COLO829 (cell line): ENCODE results near the gene DRICH1.
A peak's percentile ranks its signal among the peaks of the same experiment; 100 is the strongest.
"Not testable (repeated sequence)": the region's sequence is repeated elsewhere in the genome, so short reads cannot be mapped to it uniquely, and the experiment has no call there.

Experiments
- DNase-seq: peaks from one replicate; pipeline ENCODE4 v3.0.0; 2012; ENCODE audit warnings: low spot score

DRICH1 gene, protein sequence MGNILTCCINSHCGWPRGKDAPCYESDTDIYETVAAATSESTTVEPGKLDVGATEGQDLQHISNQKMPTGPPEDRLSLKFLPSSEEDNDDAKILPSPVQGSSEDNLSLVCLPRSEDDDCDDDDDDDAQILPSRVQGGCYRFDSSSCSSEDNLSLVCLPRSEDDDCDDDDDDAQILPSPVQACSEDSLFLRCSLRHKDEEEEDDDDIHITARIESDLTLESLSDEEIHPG

DNA sequence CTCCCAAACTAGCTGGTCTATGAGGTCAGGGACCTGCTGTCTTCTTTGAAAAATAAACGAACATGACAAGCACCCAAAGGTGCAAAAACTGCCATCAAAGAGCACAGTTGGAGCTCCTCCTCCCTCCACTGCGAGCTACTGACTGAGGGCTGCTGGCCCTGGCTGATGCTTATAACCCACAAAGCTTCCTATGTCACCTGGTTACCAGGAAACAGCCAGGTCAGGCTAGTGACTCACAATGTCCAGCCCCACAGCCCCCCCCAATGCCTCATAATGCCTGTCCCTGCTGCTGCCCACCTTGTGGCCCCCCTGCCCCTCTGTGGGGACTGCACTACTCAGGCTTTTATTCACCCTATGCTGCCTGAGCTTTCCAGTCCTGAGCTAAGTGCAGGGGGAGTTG lies at the start of gene DRICH1:
DRICH1 (minus strand) TSS at position 144 of the 400 bp plus-strand sequence. CDS start 298 bp downstream, outside the sequence.
- no peak for DNase-seq

DNA sequence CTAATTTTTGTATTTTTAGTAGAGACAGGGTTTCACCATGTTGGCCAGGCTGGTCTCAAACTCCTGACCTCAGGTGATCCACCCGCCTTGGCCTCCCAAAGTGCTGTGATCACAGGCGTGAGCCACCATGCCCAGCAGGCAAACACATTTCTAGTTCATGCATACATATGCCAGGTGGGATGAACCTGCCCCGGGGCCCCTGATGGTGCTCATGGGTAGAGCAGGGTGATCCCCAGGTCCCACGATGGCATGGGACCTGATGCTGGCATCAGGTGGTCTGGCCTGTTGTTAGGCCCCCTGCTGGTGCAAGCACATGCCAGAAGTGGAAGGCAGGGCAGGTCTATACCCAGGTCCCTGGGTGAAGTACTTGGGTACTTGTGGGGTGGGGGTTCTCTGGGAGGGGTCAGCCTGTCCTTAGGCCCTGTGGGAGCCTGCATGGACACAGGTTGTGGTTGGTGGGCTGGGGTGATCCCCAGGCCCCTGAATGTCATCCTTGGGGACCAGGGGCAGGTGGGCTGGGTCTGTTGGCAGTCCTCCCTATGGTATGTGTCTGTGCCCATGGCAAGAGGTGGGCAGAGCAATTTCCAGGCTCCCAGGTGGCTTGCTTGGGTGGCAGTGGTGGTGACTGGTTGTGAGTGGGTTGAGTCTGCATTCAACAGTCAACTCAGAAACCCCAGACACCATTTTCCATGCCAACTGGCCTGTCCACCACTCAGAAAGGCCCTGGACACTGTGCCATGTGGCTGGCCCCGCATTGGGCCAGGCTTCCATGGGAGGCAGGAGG lies 49.1 kb upstream of the DRICH1 start:
- no peak for DNase-seq

DNA sequence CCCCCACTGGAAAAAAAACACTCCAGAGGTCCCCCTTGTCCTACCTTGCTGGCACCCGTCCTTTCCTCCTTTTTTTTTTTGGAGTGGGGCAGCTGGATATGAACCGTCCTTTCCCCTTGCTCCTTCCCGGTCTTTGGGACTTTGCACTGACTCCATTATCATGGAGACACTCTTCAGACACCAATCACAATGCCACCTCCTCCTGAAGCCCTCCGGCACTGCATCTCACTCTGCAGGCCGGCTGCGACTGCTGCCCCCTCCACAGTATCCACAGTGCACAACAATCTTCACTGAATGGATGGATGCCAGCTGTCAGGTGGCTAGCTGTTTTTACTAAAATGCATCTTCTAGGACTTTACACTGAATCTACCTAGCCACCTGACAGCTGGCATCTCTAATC lies 46.0 kb upstream of the DRICH1 start:
- DNase-seq, result no peak

DNA sequence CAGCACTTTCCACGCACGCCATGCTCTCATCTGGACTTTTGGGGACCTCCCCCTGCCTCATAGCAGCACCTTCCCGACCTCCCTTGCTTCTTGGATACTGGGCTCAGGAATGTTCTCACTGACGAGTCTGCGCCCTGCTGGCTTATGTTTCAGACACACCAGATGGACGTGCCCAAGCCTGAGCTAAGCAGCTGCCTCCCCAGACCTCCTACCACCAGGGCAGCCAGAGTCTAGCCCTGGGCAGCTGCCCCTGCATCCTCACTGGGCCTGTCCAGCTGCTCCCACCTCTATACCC lies 45.5 kb upstream of the DRICH1 start:
- DNase-seq, result no peak

DNA sequence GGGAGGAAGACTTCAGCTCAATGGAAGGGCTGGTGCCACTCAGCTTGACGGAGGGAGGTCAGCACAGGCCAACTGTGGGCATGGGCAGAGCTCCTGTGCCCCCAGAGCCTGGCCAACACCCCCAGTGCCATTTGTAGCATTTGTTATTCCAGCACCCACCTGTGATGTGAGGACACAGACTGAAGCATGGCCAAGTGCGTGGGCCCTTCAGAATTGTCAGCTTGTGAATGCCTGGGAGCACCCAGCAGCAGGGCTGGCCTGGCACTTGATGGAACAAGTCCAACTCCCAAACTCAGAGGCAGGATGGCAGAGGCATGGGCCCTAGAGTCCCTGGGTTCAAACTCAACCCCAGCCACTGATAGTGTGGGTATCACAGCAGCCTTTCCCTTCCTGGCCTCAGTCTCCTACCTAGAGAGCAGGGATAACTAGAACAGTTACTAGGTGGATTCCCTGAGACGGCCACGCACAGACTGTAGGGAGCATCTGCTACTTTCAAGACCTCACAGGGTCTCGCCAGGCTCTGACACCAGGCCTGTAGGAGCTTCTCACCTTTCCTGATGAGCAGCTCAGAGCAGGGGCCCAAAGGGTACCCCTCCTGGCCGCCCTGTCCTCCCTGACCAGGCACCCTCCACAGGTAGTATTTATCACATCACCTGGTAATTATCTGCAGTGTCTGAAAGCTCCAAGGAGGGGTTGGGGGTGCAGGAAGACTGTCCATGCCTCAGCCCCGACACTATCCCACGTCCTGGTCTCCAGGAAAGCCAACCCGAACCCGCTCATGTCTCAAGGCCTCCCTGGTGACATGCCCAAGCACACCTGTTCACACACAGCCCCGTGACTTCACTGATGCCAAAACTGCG lies 45.0 kb upstream of the DRICH1 start:
- DNase-seq, result not testable (repeated sequence)

DNA sequence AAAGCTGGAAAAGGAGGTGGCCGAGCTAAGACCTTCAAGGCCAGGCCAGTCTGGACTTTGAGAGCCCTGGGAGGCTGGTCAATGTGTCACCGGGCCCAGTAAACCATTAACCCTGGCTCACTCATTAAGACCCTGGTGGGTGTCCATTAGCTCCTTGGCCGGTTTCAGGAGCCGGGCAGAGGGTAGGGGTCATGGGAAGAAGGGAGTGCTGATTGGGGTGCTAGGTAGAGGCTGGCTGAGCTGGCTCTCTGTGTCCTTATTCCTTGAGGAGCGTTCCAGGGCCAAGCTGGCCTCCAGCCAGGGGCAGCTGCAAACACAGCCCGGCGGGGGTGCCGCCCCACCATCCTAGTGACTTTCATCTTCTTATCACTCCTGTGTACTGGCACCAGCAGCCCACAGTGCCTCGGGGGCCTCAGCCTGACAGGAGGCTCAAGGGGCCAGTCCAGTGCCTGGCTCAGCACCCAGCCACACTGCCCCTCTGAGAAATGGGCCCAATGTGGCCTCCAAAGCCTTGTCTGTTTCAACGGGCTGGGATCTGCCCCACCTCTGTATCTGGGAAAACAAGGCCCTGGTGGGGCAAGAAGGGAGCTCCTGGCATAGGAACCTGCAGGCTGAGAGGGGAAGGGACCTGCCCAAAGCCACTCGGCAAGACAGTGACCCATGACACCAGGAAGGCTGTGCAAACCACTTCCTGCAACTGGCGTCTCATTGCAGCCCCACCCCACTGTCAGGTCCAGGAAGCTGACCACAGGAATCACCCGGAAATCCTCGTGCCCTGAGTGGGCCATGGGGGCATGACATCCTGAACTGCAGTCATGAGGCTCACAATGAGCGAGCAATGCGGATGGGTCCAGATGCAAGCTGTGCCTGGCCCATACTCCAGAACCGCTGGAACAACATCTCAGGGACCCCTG lies 43.6 kb upstream of the DRICH1 start:
- DNase-seq, result no peak

DNA sequence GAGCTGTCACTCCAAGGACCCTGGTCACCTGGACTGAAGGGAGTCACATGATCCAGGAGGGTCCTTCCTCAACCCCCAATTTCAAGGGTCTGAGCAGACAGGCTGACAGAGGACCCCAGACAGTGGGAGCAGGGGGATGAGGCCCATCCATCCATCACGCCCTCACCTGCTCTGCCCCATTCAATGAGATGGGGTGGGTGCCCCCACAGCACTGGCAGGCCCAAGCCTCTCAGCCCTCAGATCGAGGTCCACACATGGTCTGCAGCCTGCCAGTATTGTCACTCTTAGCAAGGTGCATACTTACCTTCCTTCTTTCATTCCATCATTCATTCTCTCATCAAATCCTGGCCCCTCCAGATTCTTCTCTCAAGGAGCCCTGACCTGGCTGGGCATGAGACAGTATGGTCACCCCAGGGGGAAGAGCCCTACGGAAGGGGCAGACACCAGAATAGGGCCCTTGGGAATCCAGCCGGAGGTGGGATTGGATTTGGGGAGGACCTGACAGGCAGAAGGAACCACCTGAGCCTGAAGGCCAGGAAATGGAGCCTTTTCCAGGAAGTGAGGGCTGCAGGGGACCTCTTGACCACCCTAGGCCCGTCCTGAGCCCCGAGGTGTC lies 42.9 kb upstream of the DRICH1 start:
- not testable (repeated sequence) for DNase-seq

DNA sequence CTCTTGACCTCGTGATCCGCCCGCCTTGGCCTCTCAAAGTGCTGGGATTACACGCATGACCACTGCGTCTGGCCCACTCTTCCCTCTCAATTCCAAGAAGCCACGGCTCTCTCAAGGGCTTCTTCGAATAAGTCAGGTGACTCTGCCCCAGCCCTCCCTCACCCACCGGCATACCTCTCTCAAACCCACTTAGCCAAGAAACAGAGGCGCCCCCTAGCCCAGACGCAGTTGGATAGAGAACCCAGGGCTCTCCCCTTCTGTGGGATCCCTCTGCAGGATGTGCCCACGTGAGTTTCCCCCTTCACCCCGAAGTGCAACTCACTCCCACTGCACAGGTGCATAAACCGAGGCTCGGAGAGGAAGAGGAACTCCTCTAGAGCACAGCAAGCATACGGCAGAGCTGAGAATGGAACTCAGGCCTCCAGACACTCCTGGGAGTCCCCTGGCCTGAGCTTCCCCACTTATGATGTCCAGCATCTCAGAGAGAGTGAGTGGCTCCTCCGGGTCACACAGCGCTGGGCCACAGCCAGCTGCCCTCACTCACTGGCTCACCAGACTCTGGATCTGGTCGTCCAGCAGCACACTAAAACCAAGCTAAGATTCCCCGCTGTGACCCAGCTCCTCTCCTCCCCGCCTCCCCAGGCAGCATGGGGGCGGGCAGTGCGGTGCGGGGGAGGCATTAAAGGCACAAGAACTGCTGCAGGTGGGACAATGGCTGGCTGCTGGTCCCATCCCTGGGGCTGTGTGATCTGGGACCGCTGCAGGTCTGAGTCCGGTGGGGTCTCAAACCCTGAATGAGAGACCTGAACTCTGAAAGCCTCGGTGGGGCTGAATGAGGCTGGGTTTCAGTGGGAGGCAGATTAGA lies 41.9 kb upstream of the DRICH1 start:
- no peak for DNase-seq

DNA sequence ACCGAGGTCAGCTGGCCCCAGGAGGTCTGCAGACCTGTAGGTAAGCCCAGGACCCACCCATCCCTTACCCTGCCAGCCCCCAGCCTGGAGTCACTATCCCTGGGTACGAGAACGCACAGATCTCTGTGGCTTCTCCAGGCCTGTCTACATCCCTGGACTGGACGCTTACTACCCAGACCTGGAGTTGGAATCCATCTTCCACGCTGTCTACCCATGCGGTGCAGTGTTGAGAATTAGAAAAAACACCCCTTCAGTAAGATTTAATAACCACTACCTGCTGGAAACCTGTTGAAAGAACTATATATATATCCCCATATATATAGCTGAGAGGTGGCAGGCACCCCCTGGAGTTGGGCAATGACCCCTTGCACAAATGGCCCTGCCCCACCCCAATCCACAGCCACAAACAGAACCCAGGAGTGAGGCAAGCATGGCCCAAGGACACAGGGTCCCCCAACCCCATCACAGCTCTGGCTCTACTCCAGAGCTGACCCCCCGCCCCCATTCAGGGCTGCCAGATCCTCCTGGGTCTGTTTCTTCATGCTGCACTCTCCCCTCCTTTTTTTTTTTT lies 41.0 kb upstream of the DRICH1 start:
- no peak for DNase-seq

DNA sequence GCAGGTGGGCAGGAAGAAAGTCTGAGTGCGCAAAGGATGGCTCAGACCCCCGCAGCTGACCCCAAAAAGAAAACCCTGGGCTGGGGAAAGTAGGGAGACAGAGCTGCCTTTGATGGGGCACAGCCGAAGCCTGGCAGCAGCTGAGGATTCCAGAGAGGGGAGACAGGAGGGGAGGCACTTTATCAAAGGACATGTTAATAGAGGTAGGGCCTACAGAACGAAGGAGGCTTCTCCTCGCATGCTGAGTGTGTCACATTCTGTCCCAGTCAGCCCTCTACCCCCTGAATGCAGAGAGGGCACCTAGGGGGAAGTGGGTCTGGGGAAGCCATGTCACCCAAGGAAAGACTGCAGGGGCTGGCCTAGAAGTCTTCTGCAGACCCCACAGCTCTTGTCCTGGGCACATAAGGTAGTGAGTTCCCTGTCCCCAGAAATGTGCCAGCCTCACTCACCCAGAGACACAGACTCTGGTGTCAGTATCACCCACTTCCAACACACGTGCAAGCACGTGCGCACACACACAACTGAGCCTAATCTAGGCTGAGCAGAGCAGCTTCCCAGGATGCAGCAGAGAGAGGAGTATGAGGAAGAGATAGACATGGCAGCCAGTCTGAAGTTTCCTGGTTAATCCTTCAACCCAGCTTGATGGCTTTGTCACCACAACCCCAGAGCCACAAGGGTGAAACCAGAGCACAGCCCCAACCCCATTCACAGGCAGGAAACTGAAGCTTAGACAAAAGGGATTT lies 40.4 kb upstream of the DRICH1 start:
- not testable (repeated sequence) for DNase-seq

DNA sequence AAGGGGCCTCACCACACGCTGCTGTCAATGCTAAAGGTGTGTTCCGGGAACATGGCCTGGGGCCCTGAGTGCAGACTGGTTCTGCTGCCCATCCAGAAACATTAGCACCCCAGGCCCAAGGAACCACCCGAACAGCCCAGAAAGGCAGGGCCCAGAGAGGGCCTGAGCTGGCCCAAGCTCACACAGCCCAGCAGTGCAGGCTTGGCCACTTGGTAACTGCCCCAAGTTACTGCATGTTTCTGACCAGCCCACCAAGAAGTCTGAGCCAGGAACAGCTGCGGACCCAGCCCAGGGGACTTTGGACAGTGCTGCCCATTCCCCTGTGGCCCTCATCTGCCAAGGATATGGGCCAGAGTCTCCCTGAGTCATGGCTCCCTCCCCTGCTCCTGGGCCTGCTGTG lies 39.3 kb upstream of the DRICH1 start:
- not testable (repeated sequence) for DNase-seq

DNA sequence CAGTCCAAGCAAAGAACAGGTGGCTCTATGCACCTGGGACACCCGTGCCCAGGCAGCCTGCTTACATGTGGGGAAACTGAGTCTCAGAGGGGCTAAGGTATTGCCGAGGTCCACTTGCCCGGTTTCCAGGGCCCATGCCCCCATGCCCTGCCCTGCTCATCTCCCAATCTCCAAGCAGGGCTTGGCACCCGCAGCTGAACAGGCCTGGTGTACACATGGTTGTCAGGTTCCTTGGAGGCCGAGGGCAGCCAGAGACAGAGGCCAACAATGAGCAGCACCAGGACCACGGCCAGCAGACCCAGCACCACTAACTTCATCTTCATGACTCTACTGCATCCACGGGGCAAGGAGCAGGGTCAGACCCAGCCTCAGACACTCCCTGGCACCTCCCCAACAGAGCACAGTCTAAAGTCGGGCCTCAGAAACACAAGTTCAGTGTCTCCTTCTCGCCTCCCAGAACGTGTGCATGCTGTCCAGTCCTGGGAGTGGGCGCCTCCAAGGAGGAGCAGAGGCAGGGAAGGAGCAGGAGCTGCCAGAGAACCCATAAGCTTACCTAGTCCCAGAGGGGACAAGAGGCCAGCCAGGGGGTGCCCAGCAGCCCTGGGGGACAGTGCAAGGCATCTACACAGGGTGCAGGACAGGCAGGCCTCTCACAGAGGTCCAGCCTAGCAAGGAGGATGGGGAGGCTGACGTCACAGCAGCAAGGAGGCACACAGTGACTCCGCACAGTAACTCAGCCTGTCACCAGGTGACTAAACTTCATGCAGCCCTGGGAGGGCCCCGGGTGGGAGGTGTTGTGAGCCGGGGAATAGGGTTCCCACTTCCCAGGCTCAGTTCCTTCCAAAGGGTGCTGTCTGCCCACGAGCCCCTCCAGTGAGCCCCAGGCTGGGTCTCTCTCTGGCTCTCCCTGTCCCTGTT lies 38.5 kb upstream of the DRICH1 start:
- no peak for DNase-seq

DNA sequence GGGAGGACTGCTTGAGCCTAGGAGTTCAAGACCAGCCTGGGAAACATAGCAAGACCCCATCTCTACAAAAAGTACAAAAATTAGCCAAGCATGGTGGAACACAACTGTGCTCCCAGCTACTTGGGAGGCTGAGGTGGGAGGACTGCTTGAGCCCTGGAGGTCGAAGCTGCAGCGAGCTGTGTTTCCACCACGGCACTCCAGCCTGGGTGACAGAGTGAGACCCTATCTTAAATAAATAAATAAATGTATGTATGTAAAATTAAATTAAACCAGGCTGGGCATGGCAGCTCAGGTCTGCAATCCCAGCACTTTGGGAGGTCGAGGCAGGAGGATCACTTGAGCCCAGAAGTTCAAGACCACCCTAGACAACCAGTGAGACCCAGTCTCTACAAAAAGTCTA lies 28.3 kb upstream of the DRICH1 start:
- not testable (repeated sequence) for DNase-seq

DNA sequence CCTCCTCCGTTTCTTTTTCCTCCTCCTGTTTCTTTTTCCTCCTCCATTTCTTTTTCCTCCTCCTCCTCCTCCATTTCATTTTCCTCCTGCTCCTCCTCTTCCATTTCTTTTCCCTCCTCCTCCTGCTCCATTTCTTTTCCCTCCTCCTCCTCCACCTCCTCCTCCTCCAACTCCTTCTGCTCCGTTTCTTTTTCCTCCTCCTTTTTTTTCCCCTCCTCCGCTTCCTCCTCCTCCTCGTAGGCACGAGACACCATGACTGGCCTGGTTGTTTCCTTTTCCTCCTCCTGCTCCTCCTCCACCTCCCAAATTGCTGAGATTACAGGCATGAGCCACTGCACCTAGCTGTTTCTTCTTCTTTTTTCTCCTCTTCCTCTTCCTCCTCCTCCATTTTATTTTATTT lies 25.6 kb upstream of the DRICH1 start:
- DNase-seq, result peak; percentile 23

DNA sequence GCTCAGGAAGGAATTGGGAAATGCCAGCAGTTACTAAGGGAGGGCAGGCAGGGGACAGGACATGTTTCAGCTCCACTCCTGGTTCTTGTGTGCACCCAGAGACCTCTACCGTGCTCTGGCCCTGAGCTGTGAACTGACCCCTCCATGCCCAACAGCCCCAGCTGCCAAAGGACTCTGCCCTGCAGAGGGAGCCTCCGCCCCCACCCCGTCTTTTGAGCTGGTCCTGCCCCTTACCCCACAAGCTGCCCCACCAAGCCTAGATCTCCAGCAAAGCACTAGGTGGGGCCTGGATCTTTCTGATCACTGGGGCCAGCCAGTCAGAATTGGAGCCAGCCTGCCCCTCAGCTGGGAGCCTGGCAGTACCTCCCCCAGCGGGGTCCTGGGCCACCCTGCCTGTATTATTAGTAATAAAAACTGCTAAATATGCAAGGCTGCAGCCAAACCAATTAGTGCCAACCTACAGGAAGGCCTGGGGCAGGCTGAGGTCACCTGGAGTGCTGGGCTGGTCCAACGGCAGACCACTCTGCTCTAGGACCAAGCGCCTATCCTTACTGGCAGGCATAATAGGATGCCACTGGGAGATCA lies 23.9 kb upstream of the DRICH1 start:
- no peak for DNase-seq

DNA sequence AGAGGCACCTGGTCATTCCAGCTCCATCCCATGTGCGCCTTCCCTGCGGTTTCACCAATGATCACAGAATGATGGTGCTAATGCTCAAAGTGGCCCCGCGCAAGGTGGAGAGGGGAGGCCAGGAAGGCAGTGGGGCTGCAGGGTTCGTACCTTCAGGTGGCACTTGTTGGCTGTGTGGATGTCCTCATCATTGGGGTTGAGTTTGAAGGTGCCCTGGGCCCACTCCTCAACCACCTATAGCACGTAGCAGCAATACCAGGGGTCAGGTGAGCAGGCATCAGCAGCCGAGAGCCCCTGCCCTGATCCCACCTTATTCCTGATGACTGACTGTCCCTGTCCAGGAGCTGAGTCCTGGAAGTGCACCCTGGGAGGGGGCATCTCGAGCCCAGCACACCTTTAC lies 20.6 kb upstream of the DRICH1 start:
- DNase-seq, result no peak

DNA sequence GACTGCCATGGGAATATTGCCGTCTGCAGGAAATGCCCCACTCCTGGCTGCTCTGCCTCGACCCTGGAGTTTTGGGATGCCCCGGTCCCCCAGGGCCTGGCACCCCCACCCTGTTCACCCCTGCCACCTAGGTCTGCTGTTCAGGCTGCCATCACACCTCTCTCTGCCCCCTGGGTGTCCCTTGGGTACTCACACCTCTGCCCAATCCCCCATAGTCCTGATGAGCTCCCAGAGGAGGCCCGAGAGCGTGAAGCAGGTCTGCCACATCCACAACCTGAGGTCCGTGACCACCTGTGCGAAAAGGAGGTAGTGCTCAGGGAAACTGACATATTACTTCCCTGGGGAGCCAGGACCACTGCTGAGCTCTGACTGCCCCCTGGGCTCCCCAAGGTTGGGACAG lies 20.2 kb upstream of the DRICH1 start:
- DNase-seq, result no peak

DNA sequence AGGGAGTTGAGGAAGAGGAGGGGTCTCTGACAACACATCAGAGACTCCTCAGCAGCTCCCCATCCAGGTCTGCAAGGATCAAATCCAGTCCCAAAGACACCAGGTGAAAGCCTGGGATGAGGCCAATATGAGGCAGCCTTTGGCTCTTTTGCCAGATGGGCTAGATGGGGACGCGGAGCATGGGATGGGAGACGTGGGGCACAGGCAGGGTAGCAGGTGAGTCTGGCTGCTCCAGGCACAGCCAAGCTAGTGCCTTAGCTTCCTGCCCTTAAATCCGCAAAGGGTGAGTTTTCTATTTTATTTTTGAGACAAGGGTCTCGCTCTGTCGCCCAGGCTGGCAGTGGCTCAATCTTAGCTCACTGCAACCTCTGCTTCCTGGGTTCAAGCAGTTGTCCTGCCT lies 19.6 kb upstream of the DRICH1 start:
- DNase-seq, result no peak
